Activated effector memory CD4-positive, alpha-beta T cell treated with anti-CD3 and anti-CD28 coated beads, Interleukin-2, amount 50 U/mL, for 16 hours (primary cell): ENCODE measurements around the gene CCDC66.
A peak's percentile ranks its signal among the peaks of the same experiment; 100 is the strongest.
"Not testable (repeated sequence)": the region's sequence is repeated elsewhere in the genome, so short reads cannot be mapped to it uniquely, and the experiment has no call there.

Experiments
- DNase-seq: peaks from one replicate; pipeline ENCODE4 v3.0.0-alpha.2; 2020

Gene CCDC66

GRCh38 chr3:56556908-56557830, at the start of gene CCDC66:
CCDC66 (plus strand) TSS chr3:56557175; CDS start chr3:56557243, 68 bp downstream.
- peak; percentile 97 for DNase-seq

DNA sequence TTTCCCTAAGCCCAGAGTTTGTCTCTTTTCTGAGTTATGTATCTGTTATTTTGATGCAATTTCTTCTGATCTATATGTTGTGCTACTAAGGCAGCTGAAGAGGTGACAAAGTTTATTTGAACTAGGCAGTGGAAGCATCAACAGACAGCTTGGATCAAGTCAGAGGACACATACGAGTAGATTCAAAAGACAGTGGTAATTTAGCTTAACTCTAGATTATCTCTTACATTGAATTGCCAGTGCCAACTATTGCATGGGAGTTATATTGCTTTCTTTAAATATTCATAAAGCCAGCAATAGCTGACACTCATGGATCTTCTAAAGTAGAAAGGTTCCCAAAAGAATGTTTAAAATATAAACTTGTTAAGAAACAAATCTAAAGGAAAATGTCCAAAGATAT, 37.3 kb upstream of the CCDC66 start:
- no peak for DNase-seq

GRCh38 chr3:56522374-56522773, 34.6 kb upstream of the CCDC66 start:
- no peak for DNase-seq

DNA sequence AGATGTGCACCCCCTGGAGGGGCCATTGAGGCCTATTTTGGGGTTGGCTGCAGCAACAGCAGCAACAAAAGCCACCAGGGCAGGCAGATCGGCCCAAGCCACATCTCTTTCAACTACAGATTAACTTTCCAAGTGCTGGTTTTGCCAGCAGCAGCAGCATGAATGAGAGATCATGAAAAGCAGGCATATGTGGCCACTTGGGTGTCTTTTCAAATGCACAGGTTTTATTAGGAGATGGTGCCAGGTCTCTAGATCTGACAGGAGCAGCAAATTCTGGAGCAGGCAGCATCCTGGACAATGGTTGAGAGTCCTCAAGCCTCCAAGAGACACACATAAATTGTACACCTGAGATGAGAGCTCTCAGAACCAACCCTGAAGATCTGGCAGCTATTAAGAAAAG, 31.7 kb upstream of the CCDC66 start:
- no peak for DNase-seq

- no peak for DNase-seq
Measured at GRCh38 chr3:56536735-56537134, 20.2 kb upstream of the CCDC66 start.

DNA sequence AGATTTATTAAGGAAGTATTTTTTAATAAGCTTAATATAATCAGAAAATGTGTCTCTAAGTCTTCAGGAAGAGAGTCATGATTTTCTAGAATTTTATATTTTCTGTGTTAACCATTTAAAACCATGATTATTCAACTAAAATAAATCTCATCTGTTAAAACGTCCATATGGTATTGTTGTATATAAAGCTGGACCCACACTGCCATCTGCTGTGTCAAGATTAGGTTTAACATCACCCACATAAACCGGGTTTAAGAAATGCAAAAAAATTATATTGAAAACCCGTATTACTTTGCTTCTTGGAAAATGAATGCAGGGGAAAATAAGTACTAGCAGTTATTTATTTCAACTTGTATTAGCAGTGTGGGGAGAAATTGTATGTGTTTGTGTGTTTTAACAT, 9.5 kb upstream of the CCDC66 start:
- DNase-seq, result no peak

DNA sequence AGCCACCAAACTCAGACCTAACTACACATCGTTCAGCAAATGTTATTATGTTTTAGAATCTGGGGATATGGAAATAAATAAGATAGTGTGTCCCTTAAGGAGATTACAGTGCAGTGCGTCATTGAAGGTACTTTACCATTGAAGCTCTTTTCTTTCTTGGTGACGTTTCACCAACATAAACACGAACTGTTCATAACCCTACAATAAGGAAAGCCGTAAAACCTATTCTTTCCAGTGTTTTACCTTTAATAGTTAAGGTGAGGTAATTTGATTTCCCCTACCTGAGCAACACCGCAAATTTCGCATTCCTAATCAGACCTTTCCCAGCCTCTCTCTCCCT, 826 bp downstream of the CCDC66 start:
- no peak for DNase-seq

DNA sequence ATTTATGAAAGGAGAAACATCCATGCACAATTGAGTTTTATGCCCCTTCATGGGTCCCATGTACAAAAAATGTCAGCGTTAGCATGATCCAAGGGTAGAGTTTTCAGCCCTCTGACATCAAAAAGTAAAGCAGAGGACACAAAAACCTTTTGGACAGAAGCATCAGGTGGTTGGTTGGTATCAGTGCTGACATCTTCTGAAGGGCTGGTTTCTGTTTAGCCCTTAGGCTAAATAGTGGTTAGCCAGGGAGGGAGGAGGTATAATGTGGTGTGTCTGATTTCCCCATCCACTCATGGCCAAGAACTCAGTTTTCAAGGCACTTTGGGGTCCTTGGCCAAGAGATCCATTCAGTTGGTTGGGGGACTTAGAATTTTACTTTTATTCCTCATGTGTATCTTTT, 16.5 kb downstream of the CCDC66 start:
- no peak for DNase-seq

- not testable (repeated sequence) for DNase-seq
Measured at GRCh38 chr3:56581941-56582340, 25.0 kb downstream of the CCDC66 start.

GRCh38 chr3:56584275-56584674, 27.3 kb downstream of the CCDC66 start:
- not testable (repeated sequence) for DNase-seq

- no peak for DNase-seq
Measured at GRCh38 chr3:56590814-56591213, 33.8 kb downstream of the CCDC66 start.

- DNase-seq, result no peak
Measured at GRCh38 chr3:56591262-56591661, 34.3 kb downstream of the CCDC66 start.

GRCh38 chr3:56593455-56594158, 36.6 kb downstream of the CCDC66 start:
- DNase-seq, result peak; percentile 82

DNA sequence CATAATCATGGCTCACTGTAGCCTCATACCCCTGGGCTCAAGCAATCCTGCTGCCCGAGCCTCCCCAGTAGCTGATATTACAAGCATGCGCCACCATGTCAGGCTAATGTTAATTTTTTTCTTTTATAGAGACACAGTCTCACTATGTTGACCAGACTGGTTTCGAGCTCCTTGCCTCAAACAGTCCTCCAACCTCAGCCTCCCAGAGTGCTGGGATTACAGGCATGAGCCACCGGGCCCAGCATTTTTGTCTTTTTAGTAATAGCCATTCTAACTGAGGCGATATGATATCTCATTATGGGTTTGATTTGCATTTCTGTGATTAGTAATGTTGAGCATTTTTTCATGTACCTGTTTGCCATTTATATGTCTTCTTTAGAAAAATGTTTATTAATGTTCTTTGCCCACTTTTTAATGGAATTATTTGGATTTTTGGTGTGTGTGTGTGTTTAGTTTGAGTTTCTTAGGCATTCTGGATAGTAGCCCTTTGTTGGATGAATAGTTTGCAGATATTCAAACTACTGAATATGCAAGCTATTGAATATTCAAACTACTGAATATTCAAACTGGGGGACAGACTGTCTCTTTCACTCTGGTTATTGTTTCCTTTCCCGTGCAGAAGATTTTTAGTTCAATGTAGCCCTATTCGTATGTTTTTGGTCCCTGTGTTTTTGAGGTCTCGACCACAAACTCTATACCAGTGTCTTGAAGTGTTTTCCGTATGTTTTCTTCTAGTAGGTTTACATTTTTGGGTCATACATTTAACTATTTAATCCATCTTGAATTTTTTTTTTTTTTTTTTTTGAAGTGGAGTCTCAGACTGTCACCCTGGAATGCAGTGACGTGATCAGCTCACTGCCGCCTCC, 39.2 kb downstream of the CCDC66 start:
- no peak for DNase-seq

- not testable (repeated sequence) for DNase-seq
Measured at GRCh38 chr3:56608479-56608878, 51.5 kb downstream of the CCDC66 start.

GRCh38 chr3:56610669-56611335, 53.8 kb downstream of the CCDC66 start:
- no peak for DNase-seq

DNA sequence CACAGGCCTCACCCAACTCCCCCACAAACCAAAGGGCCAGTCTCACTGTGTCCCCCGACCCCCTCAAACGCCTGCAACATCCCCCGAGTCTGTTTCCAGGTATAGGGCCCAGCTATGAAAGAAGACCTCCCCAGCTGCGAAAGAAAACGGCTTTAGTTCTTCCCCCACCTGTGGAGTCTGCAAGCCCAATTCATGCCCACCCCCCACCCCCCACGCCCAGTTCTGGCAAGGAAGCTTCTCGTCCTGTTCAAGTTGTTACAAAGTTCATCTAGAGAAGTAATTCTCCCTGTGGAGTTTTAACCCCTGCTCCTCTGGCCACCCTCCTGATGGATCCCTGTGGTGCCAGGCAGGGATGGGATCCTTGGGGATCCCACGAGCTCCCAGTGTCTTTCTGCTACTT, 54.4 kb downstream of the CCDC66 start:
- no peak for DNase-seq

DNA sequence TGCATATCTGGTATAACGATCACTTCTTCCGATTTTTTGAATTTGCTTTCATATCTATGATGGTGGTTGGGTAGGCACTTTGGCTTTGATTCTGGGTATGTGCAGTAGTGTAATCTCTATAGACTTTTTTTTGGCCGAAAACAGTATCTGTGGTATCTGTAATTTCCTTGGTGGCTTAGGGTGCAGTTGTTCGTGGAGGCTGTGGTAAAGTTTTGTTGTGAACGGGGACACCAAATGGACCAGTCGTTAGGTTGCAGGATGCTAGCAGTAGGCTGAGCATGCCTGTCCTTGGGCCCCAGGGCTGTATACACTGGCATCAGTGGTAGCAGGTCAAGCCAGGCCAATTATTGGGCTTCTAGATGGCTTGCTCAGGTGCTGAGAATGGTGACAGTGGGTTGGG, 55.2 kb downstream of the CCDC66 start:
- DNase-seq, result no peak

GRCh38 chr3:56613016-56613415, 56.0 kb downstream of the CCDC66 start:
- no peak for DNase-seq

GRCh38 chr3:56616478-56617006, 59.6 kb downstream of the CCDC66 start:
- DNase-seq, result no peak

GRCh38 chr3:56620371-56620770, 63.4 kb downstream of the CCDC66 start:
- no peak for DNase-seq

GRCh38 chr3:56621681-56622080, 64.7 kb downstream of the CCDC66 start:
- DNase-seq, result no peak
